ENCODE data around the gene MRGPRX2. TPM values are rescaled to one million over a fixed set of nuclear protein-coding genes. Genes with fewer than 3 reads are reported as not detected.

Gene MRGPRX2
- total RNA-seq, 5 donors from 2014 or later (not counting 1 experiment from before 2014, with no cell fraction given) = not detected

GRCh38 chr11:19027829-19028595 lies 32.5 kb downstream of the MRGPRX2 start:
- peaks cover 38 to 45% of the 10 kb centered on the region in 2 donors for H3K27me3 Mint-ChIP-seq
- ATAC-seq (replicated peaks in 1 of 4) = no peak
- WGBS (ENCODE audit: insufficient coverage) = no CpG with 5 or more reads among the region's 2 CpGs

GRCh38 chr11:19026862-19027261 lies 33.7 kb downstream of the MRGPRX2 start:
- ATAC-seq (replicated peaks in 1 of 4) = no peak
- Mint-ChIP-seq H3K27me3 (peaks cover 39 to 47% of the 10 kb centered on the region in 2 donors), H3K9me3 (peaks cover 0 to 4% (median 0%) of the 10 kb centered on the region in 3 donors), H3K4me1 (no peaks in the 10 kb centered on the region), H3K4me3 (no peak overlapping the region), H3K36me3 (no peaks in the 10 kb centered on the region), H3K27ac (no peak overlapping the region)
- H3K27me3 ChIP-seq (replicated peaks in 1 of 2; ENCODE audit: control insufficient read depth in 2 of 2, extremely low read depth in 1 of 2, insufficient read depth in 2 of 2, low read length in 1 of 2) = peaks cover 0 to 3% of the 10 kb centered on the region in 2 experiments
- H3K9me3 ChIP-seq = no peaks in the 10 kb centered on the region
- POLR2A ChIA-PET = no interaction called here
- no peak for DNase-seq
- no peak overlapping the region for H3K27ac ChIP-seq (ENCODE audit: low read length)
- 65% methylated on average over 2 of the region's 2 CpGs for WGBS (ENCODE audit: insufficient coverage)
- no peaks in the 10 kb centered on the region for H3K4me1 ChIP-seq (ENCODE audit: control insufficient read depth in 1 of 2, extremely low read depth in 1 of 2, insufficient read depth in 2 of 2, low read length in 2 of 2)
- CTCF ChIA-PET = no interaction called here
- no peaks in the 10 kb centered on the region for H3K36me3 ChIP-seq (ENCODE audit: control insufficient read depth in 2 of 2, extremely low read depth in 1 of 2, insufficient read depth in 1 of 2, low read length in 1 of 2)
- no peak overlapping the region for H3K4me3 ChIP-seq (ENCODE audit: control insufficient read depth in 1 of 2, extremely low read depth in 1 of 2, low read length in 1 of 2)

More at GRCh38 chr11:19027829-19028595, 32.5 kb downstream of the MRGPRX2 start:
- H3K27ac Mint-ChIP-seq = no peak overlapping the region
- H3K9me3 Mint-ChIP-seq = peaks cover 0 to 4% (median 0%) of the 10 kb centered on the region in 3 donors
- H3K27me3 ChIP-seq (replicated peaks in 1 of 2; ENCODE audit: control insufficient read depth in 2 of 2, extremely low read depth in 1 of 2, insufficient read depth in 2 of 2, low read length in 1 of 2) = peaks cover 0 to 3% of the 10 kb centered on the region in 2 experiments
- POLR2A ChIA-PET = no interaction called here
- no peak overlapping the region for H3K4me3 ChIP-seq (ENCODE audit: control insufficient read depth in 1 of 2, extremely low read depth in 1 of 2, low read length in 1 of 2)
- H3K9me3 ChIP-seq = no peaks in the 10 kb centered on the region
- CTCF ChIA-PET = no interaction called here
- H3K4me3 Mint-ChIP-seq = no peak overlapping the region
- H3K4me1 ChIP-seq (ENCODE audit: control insufficient read depth in 1 of 2, extremely low read depth in 1 of 2, insufficient read depth in 2 of 2, low read length in 2 of 2) = no peaks in the 10 kb centered on the region
- no peaks in the 10 kb centered on the region for H3K36me3 ChIP-seq (ENCODE audit: control insufficient read depth in 2 of 2, extremely low read depth in 1 of 2, insufficient read depth in 1 of 2, low read length in 1 of 2)
- H3K36me3 Mint-ChIP-seq = no peaks in the 10 kb centered on the region
- DNase-seq = no peak
- no peaks in the 10 kb centered on the region for H3K4me1 Mint-ChIP-seq
- no peak overlapping the region for H3K27ac ChIP-seq (ENCODE audit: low read length)

- H3K4me3 Mint-ChIP-seq = no peak overlapping the region
- peaks cover 41 to 50% of the 10 kb centered on the region in 2 donors for H3K27me3 Mint-ChIP-seq
- ATAC-seq (replicated peaks in 1 of 4) (no peak), DNase-seq (no peak)
- no peaks in the 10 kb centered on the region for H3K9me3 ChIP-seq
- H3K4me3 ChIP-seq (ENCODE audit: control insufficient read depth in 1 of 2, extremely low read depth in 1 of 2, low read length in 1 of 2) = no peak overlapping the region
- no peaks in the 10 kb centered on the region for H3K4me1 ChIP-seq (ENCODE audit: control insufficient read depth in 1 of 2, extremely low read depth in 1 of 2, insufficient read depth in 2 of 2, low read length in 2 of 2)
- H3K36me3 Mint-ChIP-seq = no peaks in the 10 kb centered on the region
- WGBS (ENCODE audit: insufficient coverage) = 13% methylated on average over 1 of the region's 5 CpGs
- H3K27me3 ChIP-seq (replicated peaks in 1 of 2; ENCODE audit: control insufficient read depth in 2 of 2, extremely low read depth in 1 of 2, insufficient read depth in 2 of 2, low read length in 1 of 2) = peaks cover 0 to 3% of the 10 kb centered on the region in 2 experiments
- no peak overlapping the region for H3K27ac Mint-ChIP-seq
- H3K4me1 Mint-ChIP-seq = no peaks in the 10 kb centered on the region
- no peaks in the 10 kb centered on the region for H3K9me3 Mint-ChIP-seq
- ChIA-PET CTCF (no interaction called here), POLR2A (no interaction called here)
- H3K36me3 ChIP-seq (ENCODE audit: control insufficient read depth in 2 of 2, extremely low read depth in 1 of 2, insufficient read depth in 1 of 2, low read length in 1 of 2) = no peaks in the 10 kb centered on the region
- no peak overlapping the region for H3K27ac ChIP-seq (ENCODE audit: low read length)
Observed at GRCh38 chr11:19025481-19026406, 34.8 kb downstream of the MRGPRX2 start.

- Mint-ChIP-seq H3K4me3 (no peak overlapping the region), H3K9me3 (no peaks in the 10 kb centered on the region), H3K36me3 (no peaks in the 10 kb centered on the region), H3K27ac (no peak overlapping the region), H3K4me1 (no peaks in the 10 kb centered on the region), H3K27me3 (peaks cover 33 to 41% of the 10 kb centered on the region in 2 donors)
- ATAC-seq (replicated peaks in 1 of 4) (no peak), DNase-seq (no peak)
- ChIA-PET CTCF (no interaction called here), POLR2A (no interaction called here)
- no peaks in the 10 kb centered on the region for H3K36me3 ChIP-seq (ENCODE audit: control insufficient read depth in 2 of 2, extremely low read depth in 1 of 2, insufficient read depth in 1 of 2, low read length in 1 of 2)
- no peak overlapping the region for H3K27ac ChIP-seq (ENCODE audit: low read length)
- H3K27me3 ChIP-seq (replicated peaks in 1 of 2; ENCODE audit: control insufficient read depth in 2 of 2, extremely low read depth in 1 of 2, insufficient read depth in 2 of 2, low read length in 1 of 2) = no peaks in the 10 kb centered on the region
- H3K9me3 ChIP-seq = no peaks in the 10 kb centered on the region
- H3K4me3 ChIP-seq (ENCODE audit: control insufficient read depth in 1 of 2, extremely low read depth in 1 of 2, low read length in 1 of 2) = no peak overlapping the region
- no peaks in the 10 kb centered on the region for H3K4me1 ChIP-seq (ENCODE audit: control insufficient read depth in 1 of 2, extremely low read depth in 1 of 2, insufficient read depth in 2 of 2, low read length in 2 of 2)
Observed at GRCh38 chr11:19020831-19021230, 39.7 kb downstream of the MRGPRX2 start.

GRCh38 chr11:19018901-19019300 lies 41.6 kb downstream of the MRGPRX2 start:
- Mint-ChIP-seq H3K27me3 (peaks cover 31% of the 10 kb centered on the region in 2 donors), H3K9me3 (no peaks in the 10 kb centered on the region), H3K4me3 (no peak overlapping the region), H3K36me3 (no peaks in the 10 kb centered on the region), H3K27ac (no peak overlapping the region), H3K4me1 (no peaks in the 10 kb centered on the region)
- H3K27me3 ChIP-seq (replicated peaks in 1 of 2; ENCODE audit: control insufficient read depth in 2 of 2, extremely low read depth in 1 of 2, insufficient read depth in 2 of 2, low read length in 1 of 2) = no peaks in the 10 kb centered on the region
- ATAC-seq (replicated peaks in 1 of 4) (no peak), DNase-seq (no peak)
- no peak overlapping the region for H3K4me3 ChIP-seq (ENCODE audit: control insufficient read depth in 1 of 2, extremely low read depth in 1 of 2, low read length in 1 of 2)
- ChIA-PET CTCF (no interaction called here), POLR2A (no interaction called here)
- H3K27ac ChIP-seq (ENCODE audit: low read length) = no peak overlapping the region
- H3K9me3 ChIP-seq = no peaks in the 10 kb centered on the region
- H3K4me1 ChIP-seq (ENCODE audit: control insufficient read depth in 1 of 2, extremely low read depth in 1 of 2, insufficient read depth in 2 of 2, low read length in 2 of 2) = no peaks in the 10 kb centered on the region
- H3K36me3 ChIP-seq (ENCODE audit: control insufficient read depth in 2 of 2, extremely low read depth in 1 of 2, insufficient read depth in 1 of 2, low read length in 1 of 2) = no peaks in the 10 kb centered on the region
- WGBS (ENCODE audit: insufficient coverage) = no CpG with 5 or more reads among the region's 3 CpGs

GRCh38 chr11:19013181-19013857 lies 47.2 kb downstream of the MRGPRX2 start:
- 83% methylated on average over 3 of the region's 3 CpGs for WGBS (ENCODE audit: insufficient coverage)
- ATAC-seq (replicated peaks in 1 of 4) (no peak), DNase-seq (no peak)
- no peaks in the 10 kb centered on the region for H3K4me1 Mint-ChIP-seq
- Histone ChIP-seq H3K27ac (ENCODE audit: low read length) (no peak overlapping the region), H3K9me3 (no peaks in the 10 kb centered on the region), H3K27me3 (replicated peaks in 1 of 2; ENCODE audit: control insufficient read depth in 2 of 2, extremely low read depth in 1 of 2, insufficient read depth in 2 of 2, low read length in 1 of 2) (no peaks in the 10 kb centered on the region), H3K36me3 (ENCODE audit: control insufficient read depth in 2 of 2, extremely low read depth in 1 of 2, insufficient read depth in 1 of 2, low read length in 1 of 2) (no peaks in the 10 kb centered on the region), H3K4me1 (ENCODE audit: control insufficient read depth in 1 of 2, extremely low read depth in 1 of 2, insufficient read depth in 2 of 2, low read length in 2 of 2) (no peaks in the 10 kb centered on the region), H3K4me3 (ENCODE audit: control insufficient read depth in 1 of 2, extremely low read depth in 1 of 2, low read length in 1 of 2) (no peak overlapping the region)
- H3K36me3 Mint-ChIP-seq = no peaks in the 10 kb centered on the region
- ChIA-PET POLR2A (no interaction called here), CTCF (interaction anchor here in 1 of 2 donors (0.6 kb wide), 1 partner anchor 142 kb away, joined by 6 read pairs; no protein-coding TSS in a partner anchor)
- H3K4me3 Mint-ChIP-seq = no peak overlapping the region
- H3K27me3 Mint-ChIP-seq = peaks cover 25 to 26% of the 10 kb centered on the region in 2 donors
- peaks cover 10 to 13% (median 11%) of the 10 kb centered on the region in 3 donors for H3K9me3 Mint-ChIP-seq
- H3K27ac Mint-ChIP-seq = no peak overlapping the region

Measured in T-cell (primary cell).